ENCODE measurements around the gene PLCD3. TPM values are rescaled to one million over a fixed set of nuclear protein-coding genes. Genes with fewer than 3 reads are reported as not detected.

PLCD3 gene
- total and polyA plus RNA-seq, 9 of the 15 experiments (the other 6 are each of a cell fraction or from before 2014, with no cell fraction given), result 0.20 to 22.6 (median 7.5) TPM

GRCh38 chr17:45146166-45146565, 13.9 kb upstream of the PLCD3 start:
- no peaks in the 10 kb centered on the region for H3K9me1 ChIP-seq (ENCODE audit: control insufficient read depth, insufficient read depth, low read length)
- CTCF ChIA-PET (ENCODE audit: low intra/inter-chr PET ratio), result no interaction called here
- intact Hi-C loops (cut with micrococcal nuclease), result no loop called here
- TF ChIP-seq PREB (CRISPR knock-in tag; IDR thresholded peaks at IDR 0.05) (no peak), ZNF175 (CRISPR knock-in tag; IDR thresholded peaks at IDR 0.05; ENCODE audit: low read depth) (no peak), NELFE (IDR thresholded peaks at IDR 0.05; ENCODE audit: insufficient read depth, insufficient read length) (no peak), TGIF2 (CRISPR knock-in tag; IDR thresholded peaks at IDR 0.05) (no peak), GTF2E2 (tag; IDR thresholded peaks at IDR 0.05) (no peak), ARID4B (CRISPR knock-in tag; IDR thresholded peaks at IDR 0.05) (no peak), ZNF263 (CRISPR knock-in tag; IDR thresholded peaks at IDR 0.05; ENCODE audit: borderline replicate concordance) (no peak), FOXM1 (IDR thresholded peaks at IDR 0.05; ENCODE audit: low read depth) (no peak), FOXM1 (CRISPR knock-in tag; IDR thresholded peaks at IDR 0.05; ENCODE audit: low read depth) (no peak), RBFOX2 (IDR thresholded peaks at IDR 0.05; ENCODE audit: low read depth, low read length) (no peak)
- H2AFZ ChIP-seq (ENCODE audit: low read depth, low read length), result peak overlapping the region; percentile 90
- peaks cover 3% of the 10 kb centered on the region; the same call in 1 of the 3 replicates for H3K36me3 ChIP-seq (ENCODE audit: control insufficient read depth, insufficient read depth, low read length)
- H3K4me3 ChIP-seq, result no peak overlapping the region
- no TSS peak for BruUV-seq (replicated peaks)
- peaks cover 45% of the 10 kb centered on the region for H3K79me2 ChIP-seq (ENCODE audit: control insufficient read depth, insufficient read depth, low read length)
- POLR2A ChIA-PET, result interaction anchor here (0.7 to 10.1 kb wide), 6 partner anchors 11 to 173 kb away, joined by 3 to 497 read pairs (median 4); partner anchors contain the start of genes ACBD4 and HEXIM2
- H3K27ac ChIP-seq (ENCODE audit: extremely low read depth, low read depth, low read length), result peak overlapping the region; percentile 97
- peak overlapping the region; percentile 88 for H3K4me2 ChIP-seq (ENCODE audit: insufficient read depth, low read length)
- peaks cover 31 to 52% of the 10 kb centered on the region in 2 experiments for H3K4me1 ChIP-seq (replicated peaks in 1 of 2; ENCODE audit: control insufficient read depth in 2 of 2, insufficient read depth in 2 of 2, low read length in 2 of 2)
- H3K9ac ChIP-seq (ENCODE audit: insufficient read depth in 1 of 2, low read depth in 2 of 2, low read length in 2 of 2), result peak overlapping the region; percentile 96 to 99
- H3K27me3 ChIP-seq (ENCODE audit: control insufficient read depth in 2 of 2, insufficient read depth in 2 of 2, low read length in 2 of 2), result no peaks in the 10 kb centered on the region
- no peak for ATAC-seq
- WGBS (ENCODE audit: insufficient coverage, low coverage, missing lambda C conversion rate), result 84% methylated on average over 10 of the region's 10 CpGs
- no peak for FAIRE-seq
- H3K9me3 ChIP-seq (replicated peaks; ENCODE audit: control insufficient read depth, insufficient read depth, low read depth, low read length), result no peaks in the 10 kb centered on the region
- in situ Hi-C loops (cut with MboI), result no loop called here
- DNase-seq (ENCODE audit: extremely low read depth in 1 of 4, low spot score in 3 of 4), result no peak
- peaks cover 5% of the 10 kb centered on the region; the same call in 1 of the 2 replicates for H4K20me1 ChIP-seq (replicated peaks; ENCODE audit: control insufficient read depth, insufficient read depth, low read length)

Measured in K562 (cell line).